ENCODE results near the gene HOXA2. TPM values are rescaled to one million over a fixed set of nuclear protein-coding genes. Genes with fewer than 3 reads are reported as not detected.

HOXA2 gene
- total RNA-seq, 4 donors from 2014 or later: 0.29 to 0.88 (median 0.38) TPM; not detected in 1

DNA sequence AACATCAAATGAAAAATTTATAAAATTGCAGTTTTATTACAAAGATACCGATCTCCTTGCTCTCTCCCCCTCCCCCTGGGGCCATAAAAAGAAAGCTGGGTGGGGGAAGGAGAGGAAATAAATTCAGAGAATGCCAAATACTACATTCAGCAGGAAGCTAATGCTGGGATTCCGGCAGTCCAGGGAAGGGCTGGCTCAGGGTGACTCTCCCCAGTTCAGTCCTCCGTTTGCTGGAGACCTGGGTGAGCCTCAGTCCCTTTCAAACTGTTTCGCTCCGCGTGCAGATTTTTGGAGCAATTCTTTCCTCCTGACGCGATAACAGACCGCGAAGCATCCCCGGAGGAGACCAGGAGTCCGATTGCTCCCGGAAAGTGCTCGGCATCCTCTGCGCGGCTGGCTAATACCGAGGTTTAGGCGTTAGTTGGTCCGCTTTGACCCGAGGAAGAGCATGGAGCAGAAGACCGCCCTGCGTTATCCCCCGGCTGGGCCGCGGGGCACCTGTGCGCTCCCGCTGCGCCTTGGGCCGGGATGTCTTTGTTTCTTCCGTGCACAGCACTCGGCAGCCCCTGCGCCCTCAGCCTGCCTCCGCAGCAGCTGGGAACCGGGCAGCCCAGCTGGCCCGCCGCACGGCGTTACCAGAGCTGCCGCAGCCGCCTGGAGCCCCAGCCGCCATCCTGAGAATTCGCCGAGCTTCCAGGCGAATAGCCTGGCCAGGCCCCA lies 3.9 kb upstream of the HOXA2 start:
- ATAC-seq (peak; percentile 13 to 18), DNase-seq (no peak)
- H3K9me3 ChIP-seq: no peaks in the 10 kb centered on the region
- intact Hi-C loops (cut with DNase I; ENCODE audit: low total_unique reads): no loop called here
- in situ Hi-C loops (cut with MboI; ENCODE audit: low sequenced_read_pairs in 4 of 4): no loop called here
- peak overlapping the region; percentile 65 to 78 (median 76) for H3K27ac ChIP-seq
- H3K36me3 ChIP-seq: no peaks in the 10 kb centered on the region
- H3K4me1 ChIP-seq: peaks cover 9 to 20% of the 10 kb centered on the region in 2 donors
- H3K4me3 ChIP-seq: peak overlapping the region; percentile 52 to 65 (median 54)
- no peaks in the 10 kb centered on the region for H3K27me3 ChIP-seq
- no peak for TF ChIP-seq POLR2A (IDR thresholded peaks at IDR 0.05)
- TF ChIP-seq, protein P1, sequence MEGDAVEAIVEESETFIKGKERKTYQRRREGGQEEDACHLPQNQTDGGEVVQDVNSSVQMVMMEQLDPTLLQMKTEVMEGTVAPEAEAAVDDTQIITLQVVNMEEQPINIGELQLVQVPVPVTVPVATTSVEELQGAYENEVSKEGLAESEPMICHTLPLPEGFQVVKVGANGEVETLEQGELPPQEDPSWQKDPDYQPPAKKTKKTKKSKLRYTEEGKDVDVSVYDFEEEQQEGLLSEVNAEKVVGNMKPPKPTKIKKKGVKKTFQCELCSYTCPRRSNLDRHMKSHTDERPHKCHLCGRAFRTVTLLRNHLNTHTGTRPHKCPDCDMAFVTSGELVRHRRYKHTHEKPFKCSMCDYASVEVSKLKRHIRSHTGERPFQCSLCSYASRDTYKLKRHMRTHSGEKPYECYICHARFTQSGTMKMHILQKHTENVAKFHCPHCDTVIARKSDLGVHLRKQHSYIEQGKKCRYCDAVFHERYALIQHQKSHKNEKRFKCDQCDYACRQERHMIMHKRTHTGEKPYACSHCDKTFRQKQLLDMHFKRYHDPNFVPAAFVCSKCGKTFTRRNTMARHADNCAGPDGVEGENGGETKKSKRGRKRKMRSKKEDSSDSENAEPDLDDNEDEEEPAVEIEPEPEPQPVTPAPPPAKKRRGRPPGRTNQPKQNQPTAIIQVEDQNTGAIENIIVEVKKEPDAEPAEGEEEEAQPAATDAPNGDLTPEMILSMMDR (IDR thresholded peaks at IDR 0.05 in 4 of 5, conservative IDR thresholded peaks at IDR 0.05 in 1 of 5): no peak

DNA sequence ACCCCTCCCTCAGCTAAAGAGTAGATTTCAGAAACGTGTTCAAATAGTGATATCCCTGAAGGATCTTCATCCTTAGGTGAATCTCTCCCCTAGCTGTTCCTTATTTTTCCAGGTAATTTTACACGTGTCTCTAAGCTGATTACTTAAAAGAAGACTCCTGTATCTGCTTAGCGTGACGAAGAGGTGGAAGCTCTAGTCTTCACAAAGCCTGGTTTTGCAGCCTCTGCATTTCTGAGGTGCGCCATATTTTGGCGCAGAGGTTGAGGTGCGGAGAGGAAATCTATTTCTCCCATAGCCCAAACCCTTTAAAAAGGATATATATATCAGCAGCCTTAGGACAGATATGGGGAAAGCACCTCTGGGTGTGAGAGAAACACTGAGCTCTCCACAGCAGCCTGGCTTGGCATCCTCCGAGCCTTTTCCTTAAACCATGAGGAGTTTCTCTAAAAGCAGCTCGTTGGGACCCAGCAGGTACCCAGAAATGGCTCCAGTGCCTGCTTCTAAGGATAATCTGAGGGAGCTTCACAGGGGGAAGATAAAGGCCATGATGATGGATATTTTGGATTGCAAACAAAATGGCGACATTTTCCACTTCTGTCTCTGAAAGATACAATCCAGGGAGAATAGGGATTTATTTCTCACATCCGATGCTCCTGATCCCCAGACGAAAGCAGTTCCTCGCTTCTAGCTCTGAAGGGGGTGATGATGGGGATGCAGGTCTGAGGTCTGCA lies 3.0 kb upstream of the HOXA2 start:
- peak overlapping the region in 2 of 4 donors; percentile 75 to 78 for H3K27ac ChIP-seq
- in situ Hi-C loops (cut with MboI; ENCODE audit: low sequenced_read_pairs in 4 of 4) (no loop called here), intact Hi-C loops (cut with DNase I; ENCODE audit: low total_unique reads) (no loop called here)
- no peaks in the 10 kb centered on the region for H3K27me3 ChIP-seq
- H3K36me3 ChIP-seq: no peaks in the 10 kb centered on the region
- H3K4me3 ChIP-seq: peak overlapping the region in 1 of 4 donors; percentile 53
- H3K9me3 ChIP-seq: no peaks in the 10 kb centered on the region
- DNase-seq (no peak), ATAC-seq (no peak)
- TF ChIP-seq, protein P1 (IDR thresholded peaks at IDR 0.05 in 4 of 5, conservative IDR thresholded peaks at IDR 0.05 in 1 of 5): no peak
- no peak for TF ChIP-seq POLR2A (IDR thresholded peaks at IDR 0.05)
- peaks cover under 1 to 11% of the 10 kb centered on the region in 2 donors for H3K4me1 ChIP-seq

DNA sequence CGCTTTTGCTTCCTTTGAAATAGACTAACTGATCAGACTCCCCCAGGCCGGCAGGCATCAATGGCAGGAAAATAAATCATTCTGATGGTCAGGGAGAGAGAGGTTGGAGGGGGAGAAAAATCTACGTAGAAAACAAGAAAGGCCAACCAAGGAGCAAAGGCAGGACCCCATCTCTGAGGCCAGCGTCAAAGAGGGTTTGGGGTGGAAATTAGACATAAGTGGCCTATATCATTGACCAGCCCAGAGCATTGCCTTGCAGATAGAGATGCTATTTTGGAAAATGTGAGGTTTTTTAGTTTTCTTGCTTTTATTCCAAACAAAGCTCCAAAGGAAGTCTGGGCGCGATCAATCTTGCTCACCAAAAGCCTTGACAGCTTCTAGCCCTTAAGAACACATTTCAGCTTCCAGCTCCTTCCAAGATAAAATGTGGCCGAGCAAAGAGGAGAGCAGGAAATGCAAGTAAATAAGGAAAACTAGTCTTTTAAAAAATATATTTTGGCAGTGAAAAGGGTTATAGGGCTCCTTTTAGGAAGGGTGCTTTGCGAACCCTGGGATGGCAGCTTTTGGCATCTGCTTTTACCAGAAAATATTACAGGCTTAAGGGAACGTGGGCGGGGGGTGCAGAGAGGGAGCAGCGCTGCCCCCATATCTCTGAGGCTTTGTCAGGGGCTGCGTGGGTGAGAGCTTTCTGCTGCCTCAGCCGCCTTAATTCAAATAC lies 2.0 kb upstream of the HOXA2 start:
- no peak for DNase-seq
- TF ChIP-seq, protein P1 (IDR thresholded peaks at IDR 0.05 in 4 of 5, conservative IDR thresholded peaks at IDR 0.05 in 1 of 5): no peak
- TF ChIP-seq POLR2A (IDR thresholded peaks at IDR 0.05): no peak
- intact Hi-C loops (cut with DNase I; ENCODE audit: low total_unique reads): no loop called here
- peak overlapping the region in 3 of 4 donors; percentile 53 to 67 (median 62) for H3K27ac ChIP-seq
- H3K36me3 ChIP-seq: no peaks in the 10 kb centered on the region
- H3K4me1 ChIP-seq: peaks cover 0 to 9% of the 10 kb centered on the region in 2 donors
- in situ Hi-C loops (cut with MboI; ENCODE audit: low sequenced_read_pairs in 4 of 4): no loop called here
- H3K27me3 ChIP-seq: no peaks in the 10 kb centered on the region
- no peak overlapping the region for H3K4me3 ChIP-seq
- no peaks in the 10 kb centered on the region for H3K9me3 ChIP-seq
- no peak for ATAC-seq

GRCh38 chr7:27103489-27104226 lies 1.2 kb upstream of the HOXA2 start:
- H3K9me3 ChIP-seq: no peaks in the 10 kb centered on the region
- DNase-seq (no peak), ATAC-seq (no peak)
- TF ChIP-seq, protein P1 (IDR thresholded peaks at IDR 0.05 in 4 of 5, conservative IDR thresholded peaks at IDR 0.05 in 1 of 5): no peak
- no peak for TF ChIP-seq POLR2A (IDR thresholded peaks at IDR 0.05)
- H3K27ac ChIP-seq: peak overlapping the region; percentile 25 to 67 (median 58)
- intact Hi-C loops (cut with DNase I; ENCODE audit: low total_unique reads) (no loop called here), in situ Hi-C loops (cut with MboI; ENCODE audit: low sequenced_read_pairs in 4 of 4) (no loop called here)
- H3K4me3 ChIP-seq: peak overlapping the region; percentile 10 to 49 (median 26)
- no peaks in the 10 kb centered on the region for H3K27me3 ChIP-seq
- H3K4me1 ChIP-seq: peaks cover 0 to 9% of the 10 kb centered on the region in 2 donors
- H3K36me3 ChIP-seq: no peaks in the 10 kb centered on the region

Measured in gastrocnemius medialis (tissue), 4 donors.